NCI-H524 treated with DMSO at 0.1 percent for 48 hours (cell line): ENCODE data around the gene MRPL46.
"Not testable (repeated sequence)": the region's sequence is repeated elsewhere in the genome, so short reads cannot be mapped to it uniquely, and the experiment has no call there.

Experiments
- DNase-seq: peaks from one replicate; lab custom pipeline; 2025; lab: John Stamatoyannopoulos, UW

The MRPL46 gene

DNA sequence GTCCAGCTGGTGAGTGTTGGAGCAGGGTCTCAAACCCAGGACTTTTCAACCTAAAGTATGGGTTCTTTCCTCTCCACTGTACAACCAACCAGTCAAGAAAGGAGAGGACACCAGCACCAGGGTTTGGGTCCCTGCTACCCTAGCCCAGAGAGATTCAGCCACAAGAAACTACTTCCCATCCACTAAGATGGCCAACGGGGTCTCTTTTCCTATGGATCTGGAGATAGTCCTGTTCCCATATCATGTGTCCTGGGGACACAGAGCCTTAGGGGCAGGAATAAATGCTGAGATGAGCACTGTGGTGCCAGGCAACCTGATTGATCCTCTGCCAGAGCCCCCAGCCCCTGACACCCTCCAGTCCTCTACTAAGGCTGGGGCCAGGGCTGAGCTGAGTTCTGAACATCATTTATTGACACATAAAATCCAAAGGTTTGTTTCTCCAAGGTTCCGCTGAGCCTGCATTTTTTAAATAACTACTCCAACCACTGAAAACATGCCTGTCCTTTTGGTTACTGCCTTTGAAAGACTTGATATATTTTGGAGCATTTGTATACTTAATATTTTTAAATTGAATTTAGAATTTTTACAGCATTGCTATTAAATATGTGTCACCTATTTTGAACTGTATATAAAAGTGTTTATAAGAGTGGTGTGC is 26.0 kb downstream of the MRPL46 start:
- no peak for DNase-seq

DNA sequence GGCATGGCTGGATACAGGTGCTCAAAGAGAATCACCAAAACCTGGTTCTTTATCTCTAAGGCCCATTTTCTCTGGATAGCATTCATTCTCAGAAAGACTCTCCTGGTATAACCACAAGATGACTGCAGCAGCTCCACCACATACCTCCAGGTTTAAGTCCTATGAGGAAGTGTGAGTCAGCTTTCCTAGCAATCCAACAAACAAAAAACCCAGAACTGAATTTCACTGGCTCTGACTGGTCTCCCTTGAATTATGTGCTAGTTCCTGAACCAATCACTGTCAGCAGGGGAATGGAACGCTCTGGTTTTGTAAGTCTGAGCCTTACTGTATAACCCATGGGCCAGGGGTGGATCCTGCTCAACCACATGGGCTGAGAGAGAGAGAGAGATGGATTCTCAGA is 27.2 kb downstream of the MRPL46 start:
- DNase-seq = no peak

DNA sequence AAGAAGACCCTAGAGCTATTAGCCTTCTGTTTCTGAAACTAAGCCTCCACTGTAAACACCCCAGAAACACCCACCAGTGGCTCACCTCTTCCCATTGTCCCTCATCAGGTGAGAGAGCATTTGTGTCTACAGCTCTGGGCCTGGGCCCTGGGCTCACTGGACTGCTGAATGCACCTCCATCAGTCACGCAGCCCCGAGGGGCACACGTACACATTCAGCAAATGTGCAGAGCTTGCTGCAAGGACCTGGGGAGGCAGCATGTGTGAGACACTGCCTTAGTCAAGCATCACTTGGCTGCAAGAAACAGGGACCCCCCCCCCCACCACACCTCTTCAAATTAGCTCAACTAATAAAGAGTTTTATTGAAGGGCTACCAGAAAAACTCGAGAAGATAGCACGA is 29.0 kb downstream of the MRPL46 start:
- no peak for DNase-seq

DNA sequence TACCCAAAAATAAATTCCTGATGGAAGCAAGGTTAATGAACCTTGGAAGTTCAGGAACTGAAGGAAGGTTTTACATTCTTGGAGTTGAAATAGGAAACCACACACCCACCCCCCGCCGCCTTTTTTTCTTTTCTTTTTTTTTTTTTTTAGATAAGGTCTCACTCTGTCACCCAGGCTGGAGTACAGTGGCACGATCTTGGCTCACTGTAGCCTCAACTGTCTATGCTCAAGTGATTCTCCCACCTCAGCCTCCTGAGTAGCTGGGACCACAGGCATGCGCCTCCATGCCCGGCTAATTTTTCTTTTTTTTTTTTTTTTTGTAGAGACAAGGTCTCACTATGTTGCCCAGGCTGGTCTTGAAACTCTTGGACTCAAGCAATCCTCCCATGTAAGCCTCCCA is 33.1 kb downstream of the MRPL46 start:
- not testable (repeated sequence) for DNase-seq

DNA sequence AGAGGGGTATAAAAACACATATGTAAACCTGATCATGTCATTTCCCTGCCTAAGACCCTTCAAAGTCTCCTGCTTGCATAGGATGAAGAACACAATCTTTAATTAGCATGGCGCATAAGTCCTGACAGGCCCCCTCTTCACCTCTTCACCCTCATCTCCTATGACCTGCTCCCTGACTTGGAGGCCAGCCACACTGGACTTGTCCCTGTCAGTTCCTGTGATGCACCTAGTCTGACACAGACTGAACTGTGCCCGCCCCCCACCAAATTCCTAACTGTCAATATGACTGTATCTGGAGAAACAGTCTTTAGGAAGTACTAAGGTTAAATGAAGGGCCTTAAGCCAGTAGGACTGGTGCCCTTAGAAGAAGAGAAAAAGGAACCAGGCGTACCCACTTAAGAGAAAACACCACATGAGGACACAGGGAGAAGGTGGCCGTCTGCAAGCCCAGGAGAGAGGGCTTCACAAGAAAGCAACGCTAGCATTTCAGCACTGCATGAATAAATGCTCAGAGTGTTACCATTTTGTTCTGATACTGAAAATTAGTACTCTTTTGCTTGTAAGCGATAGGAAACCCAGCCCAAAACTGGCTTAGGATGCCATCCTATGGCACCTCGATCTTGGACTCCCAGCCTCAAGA is 34.0 kb downstream of the MRPL46 start:
- DNase-seq = no peak

DNA sequence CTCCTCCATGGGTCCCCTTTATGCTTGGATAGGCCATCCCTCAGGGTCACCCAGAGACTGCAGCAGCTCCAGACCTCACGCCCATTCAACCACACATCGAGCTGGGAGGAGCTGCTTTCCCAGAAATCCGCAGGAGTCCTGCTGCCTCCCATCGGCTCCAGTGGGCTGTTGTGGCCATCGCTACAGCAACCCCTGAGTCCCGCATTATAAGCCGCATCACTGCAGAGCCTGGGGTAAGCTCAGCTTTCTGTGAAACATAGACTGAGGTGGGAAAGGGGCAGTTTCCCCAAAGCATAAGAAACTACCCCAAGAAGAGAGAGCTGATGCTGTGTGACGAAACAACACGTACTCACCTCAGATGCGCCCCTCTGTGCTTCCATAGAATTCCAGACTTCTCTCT is 35.7 kb downstream of the MRPL46 start:
- no peak for DNase-seq

DNA sequence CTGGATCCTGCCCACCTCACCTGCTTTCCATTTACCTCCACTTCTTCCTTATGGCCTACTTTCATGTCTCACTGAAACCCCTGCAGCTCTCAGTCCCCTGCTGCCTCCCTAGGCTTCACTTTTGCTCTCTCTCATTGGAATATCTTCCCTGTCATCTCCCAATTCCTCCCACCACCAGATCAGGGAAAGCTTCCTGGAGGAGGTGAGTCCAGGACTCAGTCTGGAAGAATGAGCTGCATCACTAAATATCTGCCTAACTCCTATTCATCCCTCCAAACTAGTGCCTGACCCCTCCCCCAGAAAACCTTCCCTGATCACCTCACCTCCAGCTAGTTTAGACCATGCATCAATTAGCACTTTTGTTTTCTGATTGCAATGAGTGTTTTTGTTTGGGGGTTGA is 37.1 kb downstream of the MRPL46 start:
- DNase-seq = no peak

DNA sequence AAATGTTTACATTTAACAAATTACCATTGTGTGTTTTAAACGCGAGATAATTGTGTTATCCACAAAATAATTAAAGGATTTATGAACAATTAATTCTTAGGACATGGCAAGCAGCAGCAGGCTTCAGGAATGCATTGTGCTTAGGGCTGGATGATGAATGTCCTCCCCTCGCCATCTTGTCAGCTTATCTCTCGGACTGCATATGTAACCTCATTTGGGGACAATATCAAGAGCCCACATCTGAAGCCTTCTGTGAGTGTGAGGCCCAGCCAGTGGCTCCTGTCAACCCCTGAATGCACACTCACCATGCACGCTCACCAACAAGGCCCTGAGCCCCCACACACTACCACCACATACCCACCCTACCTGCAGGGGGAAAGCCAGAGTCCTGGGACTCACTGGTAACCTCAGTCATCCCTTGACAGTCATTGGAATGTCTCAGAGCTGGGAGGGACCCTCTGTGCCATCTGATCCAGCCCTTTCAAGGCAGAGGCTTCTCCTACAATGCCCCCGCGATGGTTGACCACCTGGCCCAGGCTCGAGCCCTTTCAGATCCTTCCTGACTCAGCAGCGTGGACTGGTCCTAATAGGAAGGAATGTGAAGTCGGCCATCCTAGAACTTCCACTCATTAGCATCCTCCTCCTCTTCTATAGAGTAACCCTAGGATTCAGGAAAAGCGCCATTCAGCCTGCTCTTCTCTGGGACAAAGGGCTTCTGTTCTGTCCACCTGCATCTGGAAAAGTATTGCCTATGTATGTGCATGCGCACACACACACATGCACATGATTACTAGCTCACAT is 38.2 kb downstream of the MRPL46 start:
- DNase-seq = no peak

DNA sequence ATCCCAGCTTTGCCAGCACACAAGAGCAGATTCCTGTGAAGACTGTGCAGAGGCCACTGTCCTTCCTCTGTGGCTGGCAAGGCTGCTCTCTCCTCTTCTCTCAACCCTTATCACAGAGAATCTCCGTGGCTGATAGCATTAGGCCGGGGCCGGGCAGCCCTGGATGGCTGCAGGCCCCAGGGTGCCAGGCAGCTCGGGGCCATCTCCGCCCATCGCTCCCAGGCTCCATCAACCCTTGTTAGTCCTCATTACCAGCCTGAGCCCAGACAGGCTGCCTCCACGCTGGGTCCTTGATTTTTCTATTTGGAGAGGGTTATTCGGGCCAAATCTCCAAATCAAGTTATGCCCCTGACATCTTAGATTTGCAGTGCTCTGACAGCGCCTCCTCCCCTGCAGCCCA is 39.1 kb downstream of the MRPL46 start:
- no peak for DNase-seq

DNA sequence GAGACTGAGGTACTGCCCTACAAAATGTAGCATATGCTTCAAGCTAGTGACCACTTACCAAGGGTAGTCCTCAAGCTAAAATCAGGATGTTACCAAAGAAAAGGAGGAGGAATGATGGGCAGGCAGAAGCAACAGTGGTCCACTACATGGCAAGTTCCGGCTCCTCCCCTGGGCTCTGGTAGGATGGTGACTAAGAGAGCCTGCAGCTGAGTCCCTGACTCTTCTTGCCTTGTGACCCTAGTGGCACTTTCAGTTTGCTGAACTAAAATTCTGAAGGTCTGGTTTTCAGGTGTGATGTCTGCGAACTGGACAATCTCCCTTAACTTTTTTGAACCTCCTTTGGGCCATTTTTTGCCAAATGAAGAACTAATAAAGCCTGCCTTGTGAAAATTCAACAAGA is 40.9 kb downstream of the MRPL46 start:
- DNase-seq = no peak

DNA sequence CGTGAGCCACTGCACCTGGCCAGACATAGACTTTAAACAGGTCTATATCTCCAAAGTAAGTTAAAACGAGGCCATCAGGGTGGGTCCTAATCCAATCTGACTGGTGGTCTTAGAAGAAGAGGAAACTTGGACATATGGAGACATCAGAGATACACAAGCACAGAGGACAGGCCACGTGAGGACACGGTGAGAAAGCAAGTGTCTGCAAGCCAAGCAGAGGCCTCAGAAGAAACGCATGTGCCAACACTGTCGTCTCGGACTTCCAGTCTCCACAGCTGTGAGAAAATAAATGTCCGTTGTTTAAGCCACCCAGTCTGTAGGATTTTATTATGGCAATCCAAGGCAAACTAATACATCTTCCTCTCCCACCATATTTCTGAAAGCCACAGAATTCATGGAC is 43.9 kb downstream of the MRPL46 start:
- no peak for DNase-seq

DNA sequence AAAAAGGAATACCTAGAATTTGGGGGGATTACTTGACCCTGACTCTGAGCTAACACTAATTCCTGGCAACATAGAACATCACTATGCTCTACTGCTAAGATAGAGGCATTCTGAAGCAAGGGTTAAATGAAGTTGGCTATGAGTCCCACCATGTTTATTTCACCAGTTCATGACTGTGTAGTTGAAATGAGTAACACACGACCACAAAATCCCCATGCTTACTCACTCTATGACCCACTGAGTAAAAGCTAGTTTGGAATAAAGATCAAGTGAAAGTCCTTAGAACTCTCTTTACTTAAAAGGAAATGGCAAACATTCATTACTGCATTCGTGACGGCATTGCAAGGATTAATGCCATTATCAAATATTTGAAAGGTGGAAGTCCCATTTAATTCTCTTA is 47.4 kb downstream of the MRPL46 start:
- no peak for DNase-seq
